ENCODE data around the gene KNTC1.

DNA sequence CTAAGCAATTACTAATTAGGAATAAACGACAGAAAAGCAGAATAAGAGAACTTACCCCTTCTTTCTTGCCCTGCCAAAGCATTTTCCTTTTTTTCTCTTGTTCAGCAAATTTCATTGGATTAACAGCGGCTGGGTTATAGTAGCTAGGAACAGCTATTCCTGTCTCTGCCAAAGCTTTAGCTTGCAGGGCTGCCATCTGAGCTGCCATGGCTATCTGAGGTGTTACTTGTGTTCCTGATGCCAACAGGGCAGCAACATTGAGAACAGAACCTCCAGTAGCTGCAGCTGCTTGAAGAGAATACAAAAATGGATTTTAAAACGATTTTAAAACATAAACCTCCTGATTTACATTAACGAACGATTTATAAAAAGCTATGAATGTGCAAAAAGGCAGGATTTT is 18.9 kb upstream of the KNTC1 start:
- TF ChIP-seq, protein P1, sequence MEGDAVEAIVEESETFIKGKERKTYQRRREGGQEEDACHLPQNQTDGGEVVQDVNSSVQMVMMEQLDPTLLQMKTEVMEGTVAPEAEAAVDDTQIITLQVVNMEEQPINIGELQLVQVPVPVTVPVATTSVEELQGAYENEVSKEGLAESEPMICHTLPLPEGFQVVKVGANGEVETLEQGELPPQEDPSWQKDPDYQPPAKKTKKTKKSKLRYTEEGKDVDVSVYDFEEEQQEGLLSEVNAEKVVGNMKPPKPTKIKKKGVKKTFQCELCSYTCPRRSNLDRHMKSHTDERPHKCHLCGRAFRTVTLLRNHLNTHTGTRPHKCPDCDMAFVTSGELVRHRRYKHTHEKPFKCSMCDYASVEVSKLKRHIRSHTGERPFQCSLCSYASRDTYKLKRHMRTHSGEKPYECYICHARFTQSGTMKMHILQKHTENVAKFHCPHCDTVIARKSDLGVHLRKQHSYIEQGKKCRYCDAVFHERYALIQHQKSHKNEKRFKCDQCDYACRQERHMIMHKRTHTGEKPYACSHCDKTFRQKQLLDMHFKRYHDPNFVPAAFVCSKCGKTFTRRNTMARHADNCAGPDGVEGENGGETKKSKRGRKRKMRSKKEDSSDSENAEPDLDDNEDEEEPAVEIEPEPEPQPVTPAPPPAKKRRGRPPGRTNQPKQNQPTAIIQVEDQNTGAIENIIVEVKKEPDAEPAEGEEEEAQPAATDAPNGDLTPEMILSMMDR (IDR thresholded peaks at IDR 0.05), result no peak
- TF ChIP-seq POLR2A (IDR thresholded peaks at IDR 0.05), result no peak
- TF ChIP-seq POLR2AphosphoS5 (IDR thresholded peaks at IDR 0.05), result no peak
